Testis (tissue), 3 donors: Measurements from ENCODE around the gene SKAP2. TPM values are rescaled to one million over a fixed set of nuclear protein-coding genes. Genes with fewer than 3 reads are reported as not detected.

Experiments used
- DNase-seq: peaks from one replicate; pipeline ENCODE4 v3.0.0-alpha.2; 2019
- H3K27ac ChIP-seq, 2 donors: fragments of 200-600 bp; sonication (generic); one replicate each; pipeline ENCODE4 v1.5.1; 2019
- H3K27me3 ChIP-seq: fragments of 200-600 bp; sonication (generic); one replicate; pipeline ENCODE4 v1.5.1; 2019
- H3K36me3 ChIP-seq: fragments of 200-600 bp; sonication (generic); one replicate; pipeline ENCODE4 v1.5.1; 2017; ENCODE audit warnings: low read depth; ENCODE audit errors: missing control alignments
- H3K4me1 ChIP-seq: fragments of 200-600 bp; sonication (generic); one replicate; pipeline ENCODE4 v1.5.1; 2019
- H3K4me3 ChIP-seq, 2 donors: fragments of 200-600 bp; sonication (generic); one replicate each; pipeline ENCODE4 v1.5.1; 2017 to 2019
- H3K9me3 ChIP-seq: fragments of 200-600 bp; sonication (generic); one replicate; pipeline ENCODE4 v1.5.1; 2017
- CTCF ChIP-seq, 3 experiments: fragments of 450-650 bp in 2 of 3; fragments of 200-600 bp in 1 of 3; sonication (generic) in 1 of 3; IDR thresholded peaks; one replicate each; pipeline ENCODE4 v1.5.1; 2016 to 2019; ENCODE audit warnings: antibody characterized with exemption in 3 of 3, mild to moderate bottlenecking in 2 of 3, moderate library complexity in 1 of 3
- POLR2A ChIP-seq: fragments of 450-650 bp; IDR thresholded peaks from one replicate; pipeline ENCODE4 v1.6.1; 2017; ENCODE audit warnings: antibody characterized with exemption, mild to moderate bottlenecking, moderate library complexity
- WGBS, 2 donors: methylation state at CpG; one replicate each; pipeline ENCODE4 v1.1.5; 2018; 5-methylcytosine and 5-hydroxymethylcytosine counted together
- intact Hi-C: fragments of 100-400 bp; cut with DNase I; formaldehyde crosslinking; loops from one replicate; pipeline ENCODE4 v1.15.1; 2023; ENCODE audit warnings: low total_unique reads
- polyA plus RNA-seq: library from polyadenylated mRNA; stranded (reverse); fragments of 350-450 nt; fragmentation: Illumina TruSeq; extraction: RNeasy Lipid Tissue Mini Kit (QIAGEN cat#74804); gene quantifications from one replicate; pipeline ENCODE4 v1.2.3, GENCODE V29; 2014; ENCODE audit warnings: low read depth, low replicate concordance; ENCODE audit not compliant: insufficient read depth
- total RNA-seq, 2 donors: library from RNA; depleted of rRNA; stranded (reverse); fragments of >200 nt; gene quantifications; one replicate each; pipeline ENCODE4 v1.2.3, GENCODE V29; 2016

Gene SKAP2
- total and polyA plus RNA-seq, 3 donors from 2014 or later = 33.1 to 43.6 (median 33.9) TPM

- Histone ChIP-seq H3K4me3 (no peak overlapping the region), H3K4me1 (no peaks in the 10 kb centered on the region), H3K27ac (no peak overlapping the region), H3K27me3 (no peaks in the 10 kb centered on the region), H3K9me3 (no peaks in the 10 kb centered on the region), H3K36me3 (no peaks in the 10 kb centered on the region)
- DNase-seq = no peak
- intact Hi-C loops = no loop called here
- TF ChIP-seq POLR2A = no peak
- TF ChIP-seq CTCF (IDR thresholded peaks at IDR 0.05) = no peak
- WGBS, 2 donors = 77 to 80% methylated on average over 6 of the region's 6 CpGs
Observed at GRCh38 chr7:26787701-26788100, 76.7 kb downstream of the SKAP2 start.

DNA sequence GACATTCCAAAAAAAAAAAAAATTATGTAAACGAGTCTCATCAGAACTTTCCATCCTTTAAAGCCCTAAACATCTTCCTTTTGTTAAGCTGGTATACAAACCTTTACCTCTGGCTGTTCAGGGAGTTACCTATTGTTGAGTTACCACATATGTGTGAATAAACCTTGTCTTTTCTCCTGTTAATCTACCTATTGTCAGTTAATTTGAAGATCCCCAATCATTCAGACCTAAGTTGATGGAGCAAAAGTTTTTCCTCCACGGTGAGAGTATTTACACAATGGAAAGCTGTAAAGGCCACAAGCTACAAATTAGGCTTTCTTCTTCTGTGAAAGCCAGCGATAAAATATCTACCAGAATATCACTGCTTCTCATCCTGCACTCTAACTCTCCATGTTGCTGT lies 80.3 kb downstream of the SKAP2 start:
- Histone ChIP-seq H3K4me3 (no peak overlapping the region), H3K27me3 (no peaks in the 10 kb centered on the region), H3K9me3 (no peaks in the 10 kb centered on the region), H3K4me1 (no peaks in the 10 kb centered on the region), H3K36me3 (no peaks in the 10 kb centered on the region), H3K27ac (no peak overlapping the region)
- TF ChIP-seq POLR2A (no peak), CTCF (IDR thresholded peaks at IDR 0.05) (no peak)
- intact Hi-C loops = no loop called here
- WGBS, 2 donors = 58 to 59% methylated on average over 3 of the region's 3 CpGs
- no peak for DNase-seq

DNA sequence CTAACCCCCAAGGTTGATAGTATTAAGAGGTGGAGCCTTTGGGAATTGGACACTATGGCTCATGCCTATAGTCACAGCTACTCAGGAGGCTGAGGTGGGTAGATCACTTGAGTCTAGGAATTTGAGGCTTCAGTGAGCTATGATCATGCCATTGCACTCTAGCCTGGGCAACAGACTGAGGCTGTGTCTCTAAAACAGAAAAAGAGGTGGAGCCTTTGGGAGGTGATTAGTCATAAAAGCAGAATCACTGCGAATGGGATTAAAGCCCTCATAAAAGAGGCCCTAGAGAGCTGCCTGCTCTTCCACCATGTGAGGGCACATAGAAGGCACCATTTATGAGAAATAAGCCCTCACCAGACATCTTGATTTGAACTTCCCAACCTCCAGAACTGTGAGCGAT lies 81.9 kb downstream of the SKAP2 start:
- Histone ChIP-seq H3K9me3 (no peaks in the 10 kb centered on the region), H3K4me1 (no peaks in the 10 kb centered on the region), H3K36me3 (no peaks in the 10 kb centered on the region), H3K4me3 (no peak overlapping the region), H3K27ac (no peak overlapping the region), H3K27me3 (no peaks in the 10 kb centered on the region)
- 86 to 90% methylated on average over 2 of the region's 2 CpGs for whole genome bisulfite sequencing, 2 donors
- DNase-seq = no peak
- intact Hi-C loops = no loop called here
- no peak for TF ChIP-seq POLR2A
- TF ChIP-seq CTCF (IDR thresholded peaks at IDR 0.05) = no peak

- H3K4me3 ChIP-seq = no peak overlapping the region
- H3K36me3 ChIP-seq = no peaks in the 10 kb centered on the region
- no peaks in the 10 kb centered on the region for H3K4me1 ChIP-seq
- TF ChIP-seq CTCF (IDR thresholded peaks at IDR 0.05) = no peak
- TF ChIP-seq POLR2A = no peak
- H3K27ac ChIP-seq = no peak overlapping the region
- intact Hi-C loops = no loop called here
- no peaks in the 10 kb centered on the region for H3K9me3 ChIP-seq
- no peak for DNase-seq
- WGBS, 2 donors = 91 to 93% methylated on average over 1 of the region's 1 CpG
- no peaks in the 10 kb centered on the region for H3K27me3 ChIP-seq
Observed at GRCh38 chr7:26779978-26780595, 84.3 kb downstream of the SKAP2 start.

GRCh38 chr7:26777385-26777784 lies 87.0 kb downstream of the SKAP2 start:
- no peak for DNase-seq
- H3K36me3 ChIP-seq = no peaks in the 10 kb centered on the region
- intact Hi-C loops = no loop called here
- H3K27ac ChIP-seq = no peak overlapping the region
- no peaks in the 10 kb centered on the region for H3K4me1 ChIP-seq
- TF ChIP-seq POLR2A (no peak), CTCF (IDR thresholded peaks at IDR 0.05) (no peak)
- H3K9me3 ChIP-seq = no peaks in the 10 kb centered on the region
- no peaks in the 10 kb centered on the region for H3K27me3 ChIP-seq
- H3K4me3 ChIP-seq = no peak overlapping the region
